NB4 (cell line): ENCODE results near the gene EFCAB6.

ENCODE experiments used
- CTCF ChIP-seq: IDR thresholded peaks from one replicate; pipeline ENCODE4 v1.5.1; 2012; ENCODE audit warnings: low read depth, low read length
- MAX ChIP-seq: IDR thresholded peaks from 2 replicates; pipeline ENCODE4 v1.6.1; 2011; ENCODE audit warnings: low read depth, low read length
- MYC ChIP-seq: IDR thresholded peaks from 2 replicates; pipeline ENCODE4 v1.6.1; 2011; ENCODE audit warnings: low read depth, low read length
- POLR2A ChIP-seq: IDR thresholded peaks from 2 replicates; pipeline ENCODE4 v1.6.1; 2011; ENCODE audit warnings: mild to moderate bottlenecking; ENCODE audit not compliant: insufficient read length; ENCODE audit errors: extremely low read depth

GRCh38 chr22:43823353-43823908 lies 11.3 kb upstream of the EFCAB6 start:
- TF ChIP-seq POLR2A = no peak
- no peak for TF ChIP-seq CTCF
- no peak for TF ChIP-seq MAX
- TF ChIP-seq MYC = no peak
